Heart left ventricle (tissue), 13 donors: ENCODE data around the gene MTMR2.

Experiments
- POLR2A ChIP-seq, 2 donors: fragments of 450-650 bp; IDR thresholded peaks; one replicate each; pipeline ENCODE4 v1.6.1; 2017; ENCODE audit warnings: antibody characterized with exemption in 2 of 2, mild to moderate bottlenecking in 2 of 2, moderate library complexity in 2 of 2
- TF ChIP-seq, protein P1 (sequence below), 12 donors: fragments of 200-600 bp; sonication (generic) in 4 of 12; IDR thresholded peaks; one replicate each; pipeline versions ENCODE4 v1.5.0 to v1.8.0; 2018 to 2022; ENCODE audit warnings: antibody characterized with exemption in 12 of 12, mild to moderate bottlenecking in 5 of 12
- donor health status: ischemic (EF 13 %, LVEDD 7.1; RV severe dilation, severe dysfunction).
- donor health status: DM: no; HTN: yes; CAD: no.
- donor health status: DM: no; HTN: no; CAD: no.
- donor health status: ischemic (EF 25% LVEDD 6.9; RV normal size, moderate dysfunction).
- donor health status: ischemic (EF 25% LVEDD 5.7; RV mildly dilated, moderate dysfunction).
- donor health status: ischemic (EF 35%, LVEDD 5.7; RV mildly dilated, moderate dysfunction).
- donor health status: nonischemic (EF 11% LVEDD 7.7; RV severe dilation, severe dysfunction).
- donor health status: DM: yes; HTN: yes; CAD: no.
- donor health status: PGD.
- donor health status: ischemic (EF 29% LVEDD 5.4; RV normal size, mild dysfunction).
- donor health status: nonischemic (EF 23%, LVEDD 6.1; RV moderate dilation, normal function).

DNA sequence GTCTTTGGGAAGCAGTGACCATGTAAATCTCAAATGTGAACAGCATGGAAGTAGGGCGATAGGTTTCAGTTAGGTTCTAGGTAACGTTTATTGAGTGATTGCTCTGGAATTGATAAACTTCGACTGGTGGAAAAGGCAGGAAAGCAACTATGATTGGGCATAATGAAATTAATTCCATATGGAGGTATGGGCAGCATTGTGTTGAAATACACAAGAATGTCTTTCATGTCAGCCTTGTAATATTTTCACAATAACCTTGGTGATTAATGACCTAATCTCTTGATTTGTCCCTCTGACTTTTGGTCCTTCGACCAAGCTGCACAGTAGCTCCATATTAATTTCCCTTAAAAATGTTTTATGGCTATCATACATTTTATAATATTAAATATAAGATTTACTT, 130.8 kb downstream of the MTMR2 start:
- TF ChIP-seq, protein P1, sequence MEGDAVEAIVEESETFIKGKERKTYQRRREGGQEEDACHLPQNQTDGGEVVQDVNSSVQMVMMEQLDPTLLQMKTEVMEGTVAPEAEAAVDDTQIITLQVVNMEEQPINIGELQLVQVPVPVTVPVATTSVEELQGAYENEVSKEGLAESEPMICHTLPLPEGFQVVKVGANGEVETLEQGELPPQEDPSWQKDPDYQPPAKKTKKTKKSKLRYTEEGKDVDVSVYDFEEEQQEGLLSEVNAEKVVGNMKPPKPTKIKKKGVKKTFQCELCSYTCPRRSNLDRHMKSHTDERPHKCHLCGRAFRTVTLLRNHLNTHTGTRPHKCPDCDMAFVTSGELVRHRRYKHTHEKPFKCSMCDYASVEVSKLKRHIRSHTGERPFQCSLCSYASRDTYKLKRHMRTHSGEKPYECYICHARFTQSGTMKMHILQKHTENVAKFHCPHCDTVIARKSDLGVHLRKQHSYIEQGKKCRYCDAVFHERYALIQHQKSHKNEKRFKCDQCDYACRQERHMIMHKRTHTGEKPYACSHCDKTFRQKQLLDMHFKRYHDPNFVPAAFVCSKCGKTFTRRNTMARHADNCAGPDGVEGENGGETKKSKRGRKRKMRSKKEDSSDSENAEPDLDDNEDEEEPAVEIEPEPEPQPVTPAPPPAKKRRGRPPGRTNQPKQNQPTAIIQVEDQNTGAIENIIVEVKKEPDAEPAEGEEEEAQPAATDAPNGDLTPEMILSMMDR (IDR thresholded peaks at IDR 0.05), result no peak
- TF ChIP-seq POLR2A (IDR thresholded peaks at IDR 0.05), result no peak
